NCI-H510A treated with DMSO at 0.1 percent for 48 hours (cell line): Measurements from ENCODE around the gene HOXA3.

ENCODE experiments used
- DNase-seq: peaks from one replicate; lab custom pipeline; 2025; lab: John Stamatoyannopoulos, UW

The HOXA3 gene

DNA sequence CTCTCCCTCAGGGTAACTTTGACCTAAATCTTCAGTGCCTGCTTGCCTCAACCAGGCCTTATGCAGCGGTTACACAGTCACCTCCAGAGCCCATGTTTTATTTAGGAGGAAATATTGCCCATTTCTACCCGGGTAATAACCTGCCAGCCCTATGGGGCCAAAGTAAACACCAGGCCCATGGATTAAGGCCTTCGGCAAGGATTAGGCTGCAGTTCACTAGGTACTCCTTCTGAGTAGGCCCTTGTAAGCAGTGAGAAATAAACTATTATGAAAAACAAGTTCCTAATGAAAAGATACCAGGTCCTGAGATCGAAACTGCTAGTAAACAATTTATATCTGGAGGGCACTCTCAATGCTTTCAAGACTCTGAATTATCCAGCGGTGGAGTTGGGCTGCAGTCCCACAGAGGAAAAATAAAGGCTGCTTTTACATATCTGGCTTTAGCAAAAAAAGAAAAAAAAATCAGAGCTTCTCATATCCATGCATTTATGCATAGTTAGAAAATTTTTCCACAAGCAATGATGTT, 25.5 kb upstream of the HOXA3 start:
- DNase-seq = no peak

DNA sequence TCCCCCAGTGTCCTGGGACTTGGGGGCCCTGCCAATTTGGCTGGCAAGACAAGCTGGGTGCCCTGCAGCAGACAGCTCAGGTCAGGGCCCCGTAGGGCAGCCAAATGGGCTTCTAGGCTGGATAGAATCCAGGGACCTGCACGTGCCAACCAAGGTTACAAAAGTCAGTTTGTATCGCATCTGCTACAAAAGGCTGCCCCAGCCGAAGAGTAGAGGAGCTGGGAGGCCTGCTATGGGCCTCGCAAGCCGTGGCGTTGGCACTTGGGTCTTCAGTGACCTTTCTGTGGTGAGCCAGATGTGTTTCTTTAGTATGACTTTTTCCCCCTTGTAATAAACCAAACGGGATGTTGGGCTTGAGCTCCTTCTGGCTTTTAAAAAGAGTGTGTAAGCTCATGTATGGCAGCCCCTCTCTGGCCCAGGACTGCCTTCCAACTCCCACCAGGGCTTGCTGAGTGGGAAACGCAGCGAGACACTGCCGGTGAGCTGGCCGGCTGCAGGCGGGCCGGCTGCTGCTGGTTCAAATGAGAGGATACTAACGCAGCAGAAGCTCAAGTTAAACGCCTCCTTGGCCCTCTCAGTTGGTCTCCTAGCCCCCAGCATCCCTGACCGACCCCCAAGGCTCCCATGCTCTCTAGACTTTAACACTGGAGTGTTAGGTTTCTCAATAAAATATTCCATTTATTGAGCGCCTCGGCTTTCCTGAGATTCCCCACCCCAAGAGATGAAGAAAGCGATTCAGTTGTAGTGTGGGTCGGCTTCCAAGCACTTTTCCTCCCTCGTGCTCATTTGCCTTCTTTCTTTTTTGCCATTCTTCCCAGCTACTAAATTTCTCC, 24.8 kb upstream of the HOXA3 start:
- no peak for DNase-seq

DNA sequence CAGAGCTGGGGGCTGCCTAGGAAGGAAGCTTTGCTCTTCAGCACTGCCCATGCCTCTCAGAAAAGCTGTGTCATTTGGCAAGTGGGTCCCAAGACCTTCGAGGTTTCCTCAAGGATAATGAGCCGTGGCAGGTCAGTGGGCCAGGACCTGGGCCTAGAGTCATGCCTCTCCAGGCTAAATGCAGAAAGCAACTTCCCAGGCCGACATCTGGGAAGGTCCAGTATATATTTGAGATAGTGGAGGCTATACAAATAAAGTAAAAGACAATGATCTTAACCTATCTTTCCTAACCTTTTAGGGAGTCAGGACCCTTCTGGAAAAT, 24.1 kb upstream of the HOXA3 start:
- DNase-seq = no peak

DNA sequence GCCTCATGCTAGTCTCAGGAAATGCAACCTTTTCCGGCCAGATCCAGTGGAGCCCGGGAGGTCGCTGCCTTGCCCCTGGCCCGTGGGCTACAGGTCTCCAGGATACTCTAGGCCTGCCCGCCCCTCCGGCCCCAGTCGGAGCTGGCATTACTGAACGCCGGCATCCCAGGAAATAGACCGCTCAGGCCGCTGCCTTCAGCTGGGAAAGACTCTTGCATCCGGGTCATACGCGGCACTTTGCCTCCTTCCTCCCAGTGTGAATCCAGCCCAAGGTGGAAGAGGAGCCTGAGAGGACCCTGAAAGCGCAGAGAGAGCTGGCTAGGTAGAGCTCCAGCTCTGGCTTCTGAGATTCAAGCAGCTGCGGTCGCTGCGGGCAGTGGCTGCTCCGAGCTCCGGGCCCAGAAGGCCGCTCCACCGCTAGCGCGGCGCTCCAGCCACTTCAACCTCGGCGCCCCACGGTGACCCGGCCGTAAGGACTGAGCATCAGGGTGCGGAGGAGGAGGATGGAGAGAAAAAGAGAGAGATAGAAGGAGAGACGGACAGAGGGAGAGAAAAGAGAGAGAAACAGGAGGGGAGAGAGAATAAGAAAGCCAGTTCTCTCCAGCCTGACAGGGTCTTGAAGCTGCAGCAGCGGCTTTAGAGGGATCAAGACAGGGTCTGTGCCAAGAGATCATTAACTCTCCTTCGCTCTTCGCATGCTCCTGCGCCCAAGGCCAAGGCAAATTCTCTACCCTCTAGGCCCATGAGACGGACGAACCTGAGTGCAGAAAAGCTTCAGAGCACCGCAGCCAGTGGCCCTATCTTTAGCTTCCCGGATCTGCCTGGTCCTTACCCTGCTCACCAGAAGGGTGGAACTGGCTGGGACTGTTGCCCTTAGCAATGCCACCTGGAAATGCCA, 23.5 kb upstream of the HOXA3 start:
- DNase-seq = no peak

DNA sequence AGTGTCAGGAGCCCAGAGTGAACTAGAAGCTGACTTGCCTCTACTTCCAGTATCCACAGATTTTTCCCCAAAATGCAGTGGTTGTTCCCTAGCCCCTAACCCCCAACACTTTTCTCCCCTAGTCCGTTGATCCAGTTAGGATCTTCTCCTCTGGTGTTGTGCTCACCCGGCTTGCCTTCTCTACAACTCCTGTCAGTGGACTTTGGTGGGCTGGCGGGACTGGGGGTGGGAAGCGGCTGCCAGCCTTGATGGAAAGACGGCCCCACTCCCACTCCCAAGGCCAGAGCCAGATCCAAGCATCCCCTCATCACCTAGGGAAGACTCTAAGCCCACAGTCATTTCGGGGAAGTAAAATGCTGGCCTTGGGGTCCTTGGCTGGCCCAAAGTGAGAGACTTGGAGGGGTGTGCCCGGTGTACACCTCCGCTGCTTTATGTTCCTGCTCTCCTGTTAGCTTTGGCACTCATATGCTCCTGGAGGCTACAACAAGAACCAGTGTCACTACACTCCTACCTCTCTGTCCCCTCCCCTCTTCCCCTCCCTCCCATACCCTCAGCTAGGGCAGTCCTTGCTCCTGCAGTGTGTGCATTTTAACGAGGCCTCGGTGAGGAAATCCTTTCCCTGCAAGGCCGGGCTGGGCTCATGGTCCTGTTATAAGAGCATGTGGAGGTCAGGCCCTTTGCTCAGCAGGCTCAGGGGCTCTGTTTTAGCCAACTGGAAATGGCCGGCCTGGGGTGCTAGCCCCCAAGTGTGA, 22.7 kb upstream of the HOXA3 start:
- peak; percentile 75 for DNase-seq

DNA sequence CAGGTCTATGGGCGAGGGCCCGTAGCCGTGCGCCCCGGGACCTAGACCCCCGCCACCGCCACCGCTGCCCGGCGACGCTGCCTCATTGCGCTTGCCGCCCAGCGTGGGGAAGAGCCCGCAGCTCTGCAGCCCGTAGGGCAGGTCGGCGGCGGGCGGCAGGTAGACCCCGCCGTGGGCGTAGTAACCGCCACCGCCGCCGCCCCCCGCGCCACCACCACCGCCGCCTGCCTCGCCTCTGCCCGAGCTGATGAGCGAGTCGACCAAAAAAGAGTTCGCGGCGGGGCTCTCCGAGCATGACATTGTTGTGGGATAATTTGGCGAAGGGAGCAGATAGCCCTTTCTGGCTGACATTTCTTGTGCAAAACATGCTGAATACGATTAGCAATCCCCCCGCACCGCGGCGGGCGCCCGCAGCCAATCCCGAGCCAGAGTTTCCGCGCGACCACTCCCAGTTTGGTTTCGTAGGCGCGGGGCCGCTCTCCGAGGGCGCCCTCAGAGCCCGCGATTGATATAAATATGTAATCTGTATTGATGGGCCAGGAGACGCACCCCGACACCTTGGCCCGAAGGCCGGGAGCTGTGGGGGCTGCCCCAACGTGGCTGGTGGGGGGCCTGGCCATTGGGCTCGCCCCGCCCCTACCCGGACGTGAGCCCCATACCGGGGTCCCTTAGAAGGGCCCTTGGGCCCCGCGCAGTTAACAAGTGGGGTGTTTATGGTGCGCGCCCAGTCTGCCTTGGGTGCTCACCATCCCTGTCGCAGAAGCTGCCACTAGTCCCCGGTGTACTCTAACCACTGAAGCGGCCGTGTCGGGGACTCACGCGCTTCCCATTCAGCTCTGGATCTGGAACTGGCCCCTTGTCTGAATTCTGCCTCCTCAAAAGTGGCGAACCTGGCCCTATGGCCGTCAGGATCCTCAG, 21.8 kb upstream of the HOXA3 start, which contains the start of gene HOXA10:
HOXA10 (minus strand) TSS at position 365 of the 918 bp plus-strand sequence; CDS start at position 351, 14 bp downstream.
- peak; percentile 58 for DNase-seq

DNA sequence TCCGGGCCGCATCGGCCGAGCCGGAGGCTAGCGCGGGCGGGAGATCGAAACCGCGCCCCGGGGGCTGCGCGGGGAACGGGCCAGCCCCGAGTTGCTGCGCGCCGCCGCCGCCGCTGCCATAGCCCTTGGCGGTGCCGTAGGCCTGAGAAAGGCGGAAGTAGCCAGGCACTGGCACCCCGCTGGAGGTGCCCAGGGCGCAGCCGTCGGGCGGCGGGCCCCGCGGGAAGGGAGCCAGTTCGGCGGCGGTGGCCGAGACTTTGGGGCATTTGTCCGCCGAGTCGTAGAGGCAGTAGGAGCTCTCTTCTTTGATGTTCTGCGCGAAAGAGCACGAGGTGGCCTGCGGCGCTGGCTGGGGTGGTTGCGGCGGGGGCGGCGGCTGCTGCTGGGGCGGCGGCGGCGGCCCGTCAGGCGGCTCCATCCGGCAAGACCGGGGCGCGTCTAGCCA, 21.1 kb upstream of the HOXA3 start:
- DNase-seq = peak; percentile 9

DNA sequence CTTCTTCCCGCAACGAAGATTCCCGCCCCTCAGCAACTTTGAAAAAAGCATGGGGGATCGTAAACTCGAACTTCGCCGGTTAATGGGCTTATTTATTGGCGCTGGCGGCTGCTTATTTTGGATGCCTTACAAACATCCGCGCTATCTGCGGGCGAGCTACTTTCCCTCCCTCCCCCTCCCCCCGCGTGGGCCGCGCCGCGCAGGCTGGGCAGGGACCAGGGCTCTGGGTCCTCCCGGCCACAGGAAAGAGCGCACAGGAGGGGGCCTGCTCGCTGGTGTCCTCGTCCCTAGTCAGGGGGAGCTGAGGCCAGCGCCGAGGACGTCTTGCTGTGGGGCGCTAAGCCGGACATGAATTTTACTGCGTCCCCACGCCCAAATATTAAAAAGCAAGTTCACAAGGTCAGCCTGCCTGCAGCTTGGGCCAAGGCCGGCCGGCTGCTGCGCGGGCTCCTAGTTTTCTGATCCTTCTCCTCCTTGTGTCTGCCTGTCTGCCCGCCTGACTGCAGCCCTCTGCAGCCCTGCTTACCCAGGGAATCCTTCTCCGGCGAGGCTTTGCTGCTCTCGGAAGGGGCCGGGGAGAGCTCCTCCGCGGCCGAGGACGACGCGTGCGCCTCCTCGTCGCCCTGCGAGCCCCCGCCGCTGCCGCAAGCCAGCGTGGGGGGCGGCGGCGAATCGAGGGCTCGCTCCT, 20.6 kb upstream of the HOXA3 start:
- peak; percentile 62 for DNase-seq

DNA sequence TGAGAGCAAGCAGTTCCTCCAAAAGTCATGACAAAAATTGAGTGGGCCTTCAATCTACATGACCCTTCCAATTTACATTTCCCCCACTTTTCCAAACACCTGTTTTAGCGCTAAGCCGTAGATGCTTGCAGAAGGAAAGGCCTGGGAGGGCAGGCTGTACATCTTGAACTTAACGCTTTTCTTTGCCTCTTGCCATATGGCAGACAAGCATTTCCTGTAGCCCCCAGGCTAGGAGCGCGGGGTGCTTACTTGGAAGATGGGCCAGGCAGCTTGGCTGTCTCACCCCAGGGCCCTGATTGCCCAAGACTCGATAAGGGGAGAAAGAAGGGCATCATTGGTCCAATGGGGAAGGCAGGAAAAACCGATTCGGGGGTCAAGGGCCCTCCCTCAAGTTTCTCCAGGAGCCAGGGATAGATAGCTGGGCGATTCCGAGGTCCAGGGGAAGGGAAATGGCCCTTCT, 20.0 kb upstream of the HOXA3 start:
- peak; percentile 36 for DNase-seq

DNA sequence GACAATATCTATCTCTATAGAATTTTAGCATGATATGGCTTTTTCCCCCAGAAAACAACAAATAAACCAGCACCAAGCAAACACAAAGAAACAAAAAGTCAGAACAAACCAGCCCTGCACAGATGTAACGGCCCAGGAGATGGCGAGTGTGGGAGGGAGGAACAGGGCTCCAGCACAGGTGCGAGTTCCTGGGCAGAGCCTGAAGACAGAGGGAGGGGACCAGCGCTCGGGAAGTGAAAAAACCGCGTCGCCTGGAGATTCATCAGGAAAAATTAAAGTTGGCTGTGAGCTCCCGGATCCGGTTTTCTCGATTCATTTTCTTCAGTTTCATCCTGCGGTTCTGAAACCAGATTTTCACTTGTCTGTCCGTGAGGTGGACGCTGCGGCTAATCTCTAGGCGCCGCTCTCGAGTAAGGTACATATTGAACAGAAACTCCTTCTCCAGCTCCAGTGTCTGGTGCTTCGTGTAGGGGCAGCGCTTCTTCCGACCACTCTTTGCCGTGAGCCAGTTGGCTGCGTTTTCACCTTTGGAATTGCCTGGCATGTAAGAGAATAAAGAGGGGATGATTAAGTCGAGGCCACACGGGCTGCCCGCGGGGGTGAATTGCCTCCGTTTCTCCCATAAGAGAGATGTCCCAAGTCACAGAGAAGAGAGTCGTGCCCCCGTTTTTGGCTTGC, 19.4 kb upstream of the HOXA3 start:
- DNase-seq = peak; percentile 91

DNA sequence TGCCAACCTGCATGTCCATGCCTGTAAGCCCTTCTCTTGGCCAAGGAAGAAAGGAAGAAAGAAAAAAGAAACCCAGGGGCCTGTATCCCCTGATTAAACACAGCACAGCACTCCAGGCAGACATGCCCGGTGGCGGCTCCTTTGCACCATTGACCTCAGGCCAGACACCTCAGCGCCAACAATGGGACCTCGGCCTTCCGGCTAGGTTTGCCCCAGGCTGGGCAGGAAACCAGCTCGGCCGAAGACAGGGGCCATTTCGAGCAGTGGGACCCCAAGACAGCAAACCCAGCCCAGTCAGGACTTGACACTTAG, 18.9 kb upstream of the HOXA3 start:
- DNase-seq = peak; percentile 76

DNA sequence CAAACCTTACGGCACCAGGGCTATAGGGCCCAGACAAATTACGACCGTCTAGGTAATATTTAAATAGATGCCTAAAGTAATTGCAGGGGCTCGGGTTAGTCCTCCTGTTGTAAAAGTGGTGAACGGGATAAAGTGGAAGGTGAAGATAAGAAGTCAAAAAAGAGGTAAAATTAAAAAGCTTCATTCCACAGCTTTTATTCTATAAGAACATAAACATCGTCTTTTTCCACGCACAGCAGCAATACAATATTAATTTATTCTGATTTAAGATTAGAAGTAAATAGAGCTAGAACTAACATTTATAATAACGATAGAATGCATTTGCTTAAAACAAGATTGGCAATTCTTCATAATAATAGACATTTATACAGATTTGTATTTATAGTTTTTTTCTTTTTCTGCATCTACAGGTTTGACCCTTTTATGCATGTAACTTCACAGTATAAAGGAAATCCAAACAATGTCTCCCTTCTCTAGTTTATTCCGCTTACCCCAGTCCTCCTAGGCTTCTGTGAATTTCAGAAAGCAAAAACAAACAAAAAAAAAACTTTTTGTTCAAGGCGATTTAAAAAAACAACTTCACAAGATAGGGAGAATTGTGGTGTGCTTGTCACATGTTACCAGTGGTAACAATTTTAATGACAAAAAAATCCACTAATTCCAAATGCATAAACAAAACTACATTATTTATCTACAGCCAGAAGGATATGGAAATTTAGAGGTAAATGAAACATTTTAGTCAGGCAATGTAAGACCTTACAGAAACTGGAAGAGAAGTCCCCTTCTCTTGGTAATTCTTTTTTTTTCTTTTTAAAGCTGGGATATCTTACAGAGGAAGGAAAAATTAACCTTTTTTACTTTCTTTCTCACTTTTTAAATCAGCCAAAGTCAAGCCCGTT, 18.3 kb upstream of the HOXA3 start:
- no peak for DNase-seq

DNA sequence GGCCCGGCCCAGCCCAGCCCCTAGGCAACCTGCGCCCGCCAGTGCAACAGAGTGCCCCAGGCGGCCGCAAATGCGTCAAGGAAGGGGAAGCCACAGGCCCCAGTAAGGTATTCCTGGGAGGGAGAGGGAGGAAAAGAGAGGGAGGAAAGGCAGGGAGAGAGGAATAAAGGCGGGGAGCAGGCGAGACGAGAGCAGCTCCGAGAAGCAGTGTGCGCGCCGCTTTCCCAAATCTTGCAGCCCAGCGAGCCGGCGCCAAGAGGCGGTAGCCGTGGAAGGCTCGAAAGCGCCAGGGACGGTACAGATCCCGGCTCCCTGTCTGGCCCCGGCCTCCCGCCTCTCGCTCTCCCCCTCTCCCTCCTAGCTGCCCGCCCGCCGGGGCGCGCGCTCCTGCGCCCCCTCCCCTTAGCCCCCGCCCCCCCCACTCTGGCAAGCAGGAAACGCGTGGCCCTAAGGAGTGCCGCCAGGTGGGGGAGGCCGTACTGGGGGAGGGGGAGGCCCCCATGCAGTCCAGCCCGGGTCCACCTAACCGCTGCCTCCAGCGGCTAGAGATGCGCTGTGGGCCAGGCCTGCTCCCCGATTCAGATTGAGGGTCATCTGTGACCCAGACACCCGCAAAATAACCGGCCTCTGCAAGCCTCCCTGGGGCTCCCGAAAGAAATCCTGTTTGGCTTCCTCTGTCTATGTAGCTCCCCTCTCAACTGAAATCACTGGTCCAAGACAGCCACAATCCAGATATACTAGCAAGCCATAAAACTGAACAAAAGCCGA, 17.5 kb upstream of the HOXA3 start:
- DNase-seq = peak; percentile 87

DNA sequence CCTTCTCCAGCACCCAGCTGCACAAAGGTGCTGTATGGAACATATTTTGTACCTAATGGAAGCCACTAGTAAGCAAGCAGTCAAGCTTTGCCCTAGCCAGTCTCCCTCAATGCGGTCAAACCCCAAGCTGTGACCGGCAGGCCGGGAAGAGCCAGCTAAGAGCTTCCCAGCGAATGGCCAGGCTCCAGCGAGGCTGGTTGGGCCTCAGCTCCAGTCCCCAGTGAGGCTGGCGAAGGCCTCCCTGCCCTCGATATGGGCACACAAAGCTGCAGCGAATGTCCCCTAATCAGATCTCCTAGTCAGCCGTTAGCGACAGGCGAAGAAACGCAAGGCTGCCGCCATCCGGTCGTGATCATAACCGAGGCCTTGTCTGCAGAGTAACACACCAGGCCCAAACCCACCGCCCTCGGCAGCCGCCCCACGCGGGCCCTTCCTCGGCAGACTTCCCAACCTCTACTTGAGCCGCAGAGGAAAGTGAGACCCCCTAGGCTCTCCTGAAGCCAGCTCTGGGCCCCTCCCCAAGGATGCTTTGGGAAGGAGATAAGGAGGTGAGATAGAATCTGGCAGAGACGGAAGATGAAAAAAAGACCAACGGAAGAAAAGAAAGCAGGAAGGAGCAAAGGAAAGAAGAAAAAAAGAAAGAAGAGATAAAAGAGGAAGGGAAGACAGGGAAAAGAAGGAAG, 16.0 kb upstream of the HOXA3 start:
- peak; percentile 72 for DNase-seq

DNA sequence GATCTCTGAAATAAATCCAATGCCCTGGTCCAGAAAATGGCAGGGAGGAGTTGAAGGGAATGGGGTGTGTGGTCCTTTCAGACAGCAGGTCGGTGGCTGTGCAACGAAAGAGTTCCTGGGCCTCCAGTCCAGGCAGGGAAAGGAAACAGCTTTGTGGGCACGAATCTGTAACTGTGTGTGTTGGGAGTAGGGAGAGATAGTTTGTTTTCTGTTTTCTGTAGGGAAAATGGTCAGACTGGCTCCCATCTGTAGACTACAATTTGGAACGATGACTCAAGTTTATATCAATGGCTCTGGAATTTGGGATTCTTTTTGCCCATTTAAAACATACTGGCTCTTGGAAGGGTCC, 15.5 kb upstream of the HOXA3 start:
- DNase-seq = no peak

DNA sequence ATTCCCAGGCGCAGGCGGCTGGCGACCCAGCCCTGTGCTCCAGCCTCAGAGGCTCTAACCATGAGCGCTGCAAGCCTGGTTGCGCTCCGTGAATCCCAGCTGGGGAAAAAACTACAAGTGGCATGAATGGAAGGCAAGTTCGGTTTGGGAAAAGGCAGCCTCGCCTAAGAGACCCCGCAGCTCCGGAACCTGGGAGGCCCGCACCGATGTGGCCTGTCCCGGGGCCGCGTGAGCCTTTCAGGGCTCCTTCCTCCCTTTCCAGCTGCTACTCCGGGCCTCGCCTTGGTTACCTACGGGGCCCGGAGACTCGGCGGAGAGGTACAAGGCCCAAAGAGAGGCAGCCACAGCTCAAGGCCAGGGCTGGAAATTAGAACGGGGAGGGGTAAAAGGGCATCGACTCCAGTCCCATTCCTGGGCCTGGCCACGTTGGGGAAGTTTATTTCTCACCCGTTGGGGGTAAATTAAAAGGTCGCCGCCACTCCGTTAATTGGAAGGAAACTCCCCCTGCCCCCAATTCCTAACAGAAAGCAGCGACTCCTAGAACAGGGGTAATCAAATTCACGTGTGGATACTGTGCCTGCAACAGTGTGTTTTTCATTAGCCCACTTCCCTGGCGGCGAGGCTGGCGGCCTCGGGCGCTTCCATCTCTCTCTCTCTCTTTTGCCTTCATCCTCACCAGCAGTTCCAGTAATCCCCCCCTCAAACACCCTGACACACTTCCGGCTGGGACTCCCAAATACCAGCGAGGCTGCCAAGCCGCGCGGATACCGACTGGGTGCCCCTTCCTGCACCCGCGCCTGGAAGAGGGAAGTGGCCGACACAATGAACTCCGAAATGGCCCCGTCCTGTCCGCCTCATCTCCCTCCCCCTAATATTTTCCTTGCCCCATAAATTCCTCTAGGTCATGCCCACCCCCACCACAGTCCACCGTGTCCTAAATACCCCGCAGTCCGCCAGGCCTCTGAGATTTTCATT, 14.4 kb upstream of the HOXA3 start:
- peak; percentile 76 for DNase-seq
